CD4-positive, alpha-beta T cell treated with Interleukin-15 for 1 hour (primary cell): Measurements from ENCODE around the gene CYP26B1.
"Not testable (repeated sequence)": the region's sequence is repeated elsewhere in the genome, so short reads cannot be mapped to it uniquely, and the experiment has no call there.

Source experiments
- DNase-seq: peaks from one replicate; pipeline ENCODE4 v3.0.0-alpha.2; 2020

Gene CYP26B1

DNA sequence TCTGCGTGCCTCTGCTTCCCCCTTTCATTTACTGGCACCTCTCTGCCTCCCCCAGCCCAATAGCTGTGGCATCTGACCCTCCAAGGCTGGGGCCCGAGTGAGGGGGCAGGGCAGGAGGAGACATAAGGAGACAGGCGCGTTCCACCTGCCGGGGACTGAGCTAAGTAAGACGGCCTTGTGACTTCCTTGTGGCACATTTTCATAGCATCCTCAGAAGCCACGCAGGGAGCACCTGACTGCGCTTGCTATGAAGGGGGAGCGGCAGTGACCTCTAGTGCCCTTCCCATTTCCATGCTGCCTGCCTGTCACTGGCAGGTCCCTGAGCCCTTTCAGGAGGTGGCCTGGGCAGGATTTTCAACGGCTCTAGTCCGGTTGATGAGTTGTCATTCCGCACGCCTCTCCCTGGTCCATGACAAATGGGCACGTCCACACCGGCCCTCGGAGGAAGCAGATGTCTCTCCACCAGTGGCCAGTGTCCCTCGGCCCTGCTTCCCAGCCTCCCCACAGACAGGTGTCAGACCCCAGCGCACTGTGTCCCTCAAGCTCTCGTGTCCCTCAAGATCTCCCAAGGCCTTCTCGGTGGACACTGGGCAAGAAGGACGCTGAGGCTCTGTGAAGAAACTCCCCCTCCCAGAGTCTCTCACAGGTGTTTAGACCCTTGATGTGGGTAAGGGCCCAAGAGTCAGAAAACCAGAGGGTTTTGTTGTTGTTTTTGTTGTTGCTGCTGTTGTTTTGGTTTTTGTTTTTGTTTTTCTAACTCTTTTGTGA is 42.7 kb downstream of the CYP26B1 start:
- DNase-seq = no peak

DNA sequence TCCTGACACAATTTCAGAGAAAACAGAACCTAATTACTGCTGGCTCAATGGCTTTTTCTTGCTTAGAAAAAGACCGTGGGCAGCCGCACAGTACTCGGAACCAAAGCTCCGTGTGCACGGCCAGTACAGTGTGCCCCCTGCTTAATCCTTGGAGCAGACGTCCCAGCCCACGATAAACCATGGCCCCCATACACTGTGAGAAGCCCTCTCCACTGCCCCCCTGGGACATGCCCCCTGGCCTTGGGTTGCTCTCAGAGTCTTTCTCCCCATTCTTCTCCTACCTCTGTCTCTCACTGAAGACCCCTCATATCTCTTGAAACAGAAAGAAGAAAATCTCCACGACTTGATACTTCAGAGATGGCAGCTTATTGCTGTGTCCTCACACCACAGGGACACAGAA is 44.0 kb downstream of the CYP26B1 start:
- no peak for DNase-seq

DNA sequence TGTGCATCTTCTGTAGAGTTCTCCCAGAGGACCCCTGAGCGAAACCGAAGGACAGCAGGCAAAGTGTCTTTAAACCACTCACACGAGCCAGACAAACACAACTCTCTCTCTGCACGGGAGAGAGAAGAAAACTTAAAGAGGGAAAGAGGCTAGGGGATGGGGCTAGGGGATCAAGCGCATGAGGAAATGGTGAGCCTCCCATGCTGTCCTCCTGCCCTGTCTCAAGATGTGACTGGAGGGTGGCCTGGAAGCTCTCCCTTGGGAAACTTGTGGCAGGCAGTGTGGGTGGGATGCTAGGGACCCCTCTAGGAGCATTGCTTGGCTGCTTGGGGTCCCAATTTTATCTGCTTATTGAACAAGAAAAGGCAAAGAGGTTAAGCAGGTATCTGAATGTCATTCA is 44.5 kb downstream of the CYP26B1 start:
- DNase-seq = no peak

DNA sequence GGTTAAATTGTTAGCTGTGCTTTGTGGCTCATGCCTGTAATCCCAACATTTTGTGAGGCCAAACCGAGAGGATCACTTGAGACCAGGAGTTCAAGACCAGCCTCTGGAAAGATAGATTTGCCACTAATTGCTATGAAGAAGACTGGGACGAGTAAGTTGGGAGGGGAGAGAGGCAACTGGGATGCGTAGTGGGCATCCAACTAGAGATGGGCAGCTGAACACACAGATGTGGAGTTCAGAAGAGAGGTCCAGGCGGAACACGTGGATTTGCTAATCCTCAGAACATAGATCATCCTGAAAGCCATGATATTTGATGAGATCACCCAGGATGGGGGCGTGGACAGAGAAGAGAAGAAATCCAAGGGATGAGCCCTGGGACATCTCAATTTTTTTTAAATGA is 48.7 kb downstream of the CYP26B1 start:
- no peak for DNase-seq

DNA sequence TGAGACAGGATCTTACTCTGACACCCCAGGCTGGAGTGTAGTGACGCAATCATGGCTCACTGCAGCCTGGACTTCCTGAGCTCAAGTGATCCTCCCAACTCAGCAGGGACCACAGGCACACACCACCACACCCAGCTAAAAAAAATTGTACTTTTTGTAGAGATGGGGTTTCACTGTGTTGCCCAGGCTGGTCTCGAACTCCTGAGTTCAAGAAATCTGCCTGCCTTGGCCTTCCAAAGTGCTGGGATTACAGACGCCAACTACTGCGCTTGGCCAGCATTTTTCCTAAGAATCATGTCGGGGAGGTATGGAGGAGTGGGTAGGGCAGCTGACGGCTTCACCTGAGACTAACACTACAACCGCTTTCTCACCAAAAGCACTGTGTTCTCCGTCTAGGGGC is 50.4 kb downstream of the CYP26B1 start:
- no peak for DNase-seq

DNA sequence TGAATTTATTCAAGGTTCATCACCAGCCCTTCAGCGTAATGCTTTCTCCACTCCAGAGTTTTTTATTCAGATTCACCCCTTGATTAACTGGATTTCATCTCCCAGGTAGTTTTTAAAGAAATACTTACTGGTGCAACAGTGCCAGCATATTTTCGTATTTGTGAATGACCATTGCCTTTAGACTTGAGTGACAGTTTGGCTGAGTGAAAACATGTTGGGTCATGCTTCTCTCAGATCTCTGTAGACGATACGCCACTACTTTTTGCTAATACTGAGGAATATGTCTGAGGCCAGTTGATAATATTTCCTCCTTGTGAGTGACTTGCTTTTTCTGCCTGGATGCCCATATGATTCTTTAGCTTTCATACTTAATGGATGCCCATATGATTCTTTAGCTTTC is 51.5 kb downstream of the CYP26B1 start:
- DNase-seq = no peak

DNA sequence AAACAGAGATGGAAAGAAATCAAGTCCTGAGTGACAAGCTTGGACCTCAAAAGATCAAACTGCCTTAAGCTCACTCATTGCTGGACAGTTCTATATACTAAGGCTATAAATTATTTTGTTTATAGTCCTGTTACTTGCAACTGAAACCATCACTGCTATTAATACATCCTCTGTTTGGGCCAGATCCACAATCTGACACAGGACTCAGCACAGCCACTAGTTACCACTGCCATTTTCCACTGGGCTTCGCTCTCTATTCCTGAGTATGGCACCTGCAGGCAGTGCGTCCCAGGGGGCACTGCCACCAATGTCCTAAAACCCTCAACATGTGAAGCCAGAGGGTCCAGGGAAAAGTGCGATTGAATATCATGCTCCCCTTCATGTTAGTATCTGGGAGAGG is 52.3 kb downstream of the CYP26B1 start:
- no peak for DNase-seq

DNA sequence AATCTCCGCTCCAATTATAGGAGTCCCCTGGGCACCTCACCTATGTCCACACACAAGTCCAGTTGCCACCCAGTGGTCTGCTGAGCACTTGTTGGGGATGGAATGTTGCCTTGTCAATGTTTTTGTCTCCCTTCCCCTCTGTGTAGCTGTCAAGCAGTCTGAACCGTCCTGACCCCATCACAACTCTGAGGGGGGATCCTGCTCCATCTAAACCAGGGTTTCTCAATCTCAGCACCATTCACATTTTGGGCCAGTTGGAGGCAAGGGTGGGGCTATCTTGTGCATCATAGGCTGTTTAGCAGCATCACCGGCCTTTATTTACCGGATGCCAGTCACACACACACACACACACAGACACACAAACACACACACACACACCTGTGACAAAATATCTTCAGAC is 53.0 kb downstream of the CYP26B1 start:
- no peak for DNase-seq

DNA sequence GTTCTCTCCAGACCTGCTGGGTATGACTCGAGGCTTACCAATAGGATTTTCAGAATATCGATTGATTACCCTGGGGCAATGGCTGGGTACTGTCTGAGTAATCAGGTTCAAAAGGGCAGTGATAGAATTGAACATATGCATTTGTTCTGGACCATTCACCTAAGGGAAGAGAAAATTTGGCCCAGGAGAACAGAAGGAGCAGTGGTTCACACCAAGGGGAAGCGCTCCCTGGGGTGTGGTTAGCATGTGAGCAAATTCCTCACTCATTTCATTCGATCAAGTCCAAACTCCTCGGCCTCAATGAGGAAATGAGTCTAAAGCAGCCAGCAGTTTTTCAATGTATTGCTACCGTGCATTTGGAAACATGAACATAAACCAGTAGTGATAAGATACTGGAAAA is 55.6 kb downstream of the CYP26B1 start:
- DNase-seq = no peak

DNA sequence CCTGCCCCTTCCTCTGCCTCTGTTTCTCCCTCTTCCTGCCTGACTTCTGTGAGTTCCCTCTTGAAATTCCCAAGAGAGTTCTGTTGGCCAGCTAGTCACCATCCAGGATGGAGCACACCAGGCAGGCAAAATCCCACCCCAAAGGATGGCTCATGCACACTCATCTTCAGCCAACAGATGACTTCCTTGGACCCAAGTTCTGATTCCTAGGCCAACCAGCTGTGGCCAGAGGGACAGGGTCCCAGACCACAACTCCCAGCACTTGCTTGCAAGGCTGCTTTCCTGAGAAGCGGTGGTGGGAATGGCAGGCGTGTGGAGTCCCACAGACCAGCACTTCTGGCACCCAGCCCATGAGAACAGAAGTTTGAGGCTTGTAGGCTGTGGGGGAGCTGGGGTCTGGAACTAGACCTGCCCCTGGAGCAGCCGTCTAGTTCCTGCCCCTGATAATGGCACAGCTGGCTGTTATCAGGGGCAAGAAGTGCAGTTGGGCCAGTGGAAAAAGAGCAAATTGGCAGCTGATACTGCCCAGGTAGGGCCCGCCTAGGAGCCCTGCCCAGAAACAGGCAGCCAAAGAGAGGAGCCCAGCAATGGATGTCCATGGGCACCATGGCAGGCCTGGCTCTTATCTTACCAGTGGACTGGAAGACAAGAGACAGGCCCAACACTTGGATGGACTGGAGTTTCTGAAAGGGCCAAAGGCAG is 56.7 kb downstream of the CYP26B1 start:
- no peak for DNase-seq

DNA sequence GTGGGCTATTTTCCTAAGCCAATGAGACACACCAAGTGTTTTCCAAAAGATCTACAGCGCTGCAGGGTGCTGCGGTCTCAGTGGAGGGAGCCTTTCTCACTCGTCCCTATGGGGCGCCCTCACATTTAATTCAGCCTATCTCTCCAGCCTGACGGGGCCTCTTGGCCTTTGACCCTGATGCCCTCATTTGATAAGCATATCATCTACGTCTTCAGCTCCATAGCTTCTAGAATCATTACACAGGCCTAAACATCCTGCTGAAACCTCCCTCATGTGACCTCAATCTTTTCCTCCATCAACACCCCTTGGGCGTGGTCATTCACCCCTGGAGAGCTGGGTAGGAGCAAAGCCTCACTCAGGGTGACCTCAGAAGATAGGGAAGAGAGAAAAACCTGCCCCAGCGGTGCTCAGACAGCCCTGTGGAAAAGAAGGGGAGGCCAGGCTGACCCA is 57.4 kb downstream of the CYP26B1 start:
- DNase-seq = no peak

DNA sequence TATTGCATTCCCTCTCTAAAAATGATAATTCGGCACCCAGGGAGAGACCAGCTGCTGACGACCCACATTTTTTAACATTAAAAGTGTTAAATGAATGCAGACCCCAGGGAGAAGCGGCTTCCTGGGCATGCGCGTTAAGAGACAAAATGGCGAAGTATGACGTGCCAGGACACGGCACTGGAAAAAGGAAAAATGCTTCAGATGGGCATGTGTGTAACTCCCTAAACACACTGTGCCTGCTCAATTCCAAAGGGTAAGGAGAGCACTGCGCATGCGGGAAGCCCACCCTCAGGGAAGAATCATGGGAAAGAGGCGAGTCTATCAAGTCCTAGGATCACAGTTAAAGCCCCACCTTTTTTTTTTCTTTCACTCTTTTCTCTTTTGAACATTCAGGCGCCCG is 58.1 kb downstream of the CYP26B1 start:
- DNase-seq = no peak

DNA sequence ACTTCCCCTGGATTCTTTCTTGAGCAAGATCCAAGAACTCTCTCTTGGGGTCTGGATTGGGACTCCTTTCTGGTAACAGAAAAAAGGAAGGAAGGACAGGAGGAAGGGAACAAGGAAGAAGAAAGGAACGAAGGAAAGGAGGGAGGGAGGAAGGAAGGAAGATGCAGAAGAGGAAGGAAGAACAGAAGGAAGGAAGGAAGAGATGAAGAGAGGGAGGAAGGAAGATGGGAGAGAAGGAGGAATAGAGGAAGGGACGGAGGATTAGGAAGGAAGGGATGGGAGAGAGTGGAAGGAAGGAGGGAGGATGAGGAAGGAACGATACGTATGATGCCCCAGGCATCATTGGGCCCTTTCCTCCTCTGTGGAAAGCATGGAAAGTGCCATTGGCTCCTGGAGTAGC is 58.6 kb downstream of the CYP26B1 start:
- no peak for DNase-seq

DNA sequence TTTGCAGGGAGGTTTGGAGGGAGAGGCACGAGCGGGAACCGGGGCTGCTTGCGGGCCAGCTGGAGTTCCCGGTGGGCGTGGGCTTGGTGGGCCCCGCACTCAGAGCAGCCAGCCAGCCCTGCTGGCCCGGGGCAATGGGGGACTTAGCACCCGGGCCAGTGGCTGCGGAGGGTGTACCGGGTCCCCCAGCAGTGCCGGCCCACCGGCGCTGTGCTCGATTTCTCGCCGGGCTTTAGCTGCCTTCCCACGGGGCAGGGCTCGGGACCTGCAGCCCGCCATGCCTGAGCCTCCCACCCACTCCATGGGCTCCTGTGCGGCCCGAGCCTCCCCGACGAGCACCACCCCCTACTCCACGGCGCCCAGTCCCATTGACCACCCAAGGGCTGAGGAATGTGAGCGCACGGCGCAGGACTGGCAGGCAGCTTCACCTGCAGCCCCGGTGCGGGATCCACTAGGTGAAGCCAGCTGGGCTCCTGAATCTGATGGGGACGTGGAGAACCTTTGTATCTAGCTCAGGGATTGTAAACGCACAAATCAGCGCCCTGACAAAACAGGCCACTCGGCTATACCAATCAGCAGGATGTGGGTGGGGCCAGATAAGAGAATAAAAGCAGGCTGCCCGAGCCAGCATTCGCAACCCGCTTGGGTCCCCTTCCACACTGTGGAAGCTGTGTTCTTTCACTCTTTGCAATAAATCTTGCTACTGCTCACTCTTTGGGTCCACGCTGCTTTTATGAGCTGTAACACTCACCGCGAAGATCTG is 60.6 kb downstream of the CYP26B1 start:
- not testable (repeated sequence) for DNase-seq

DNA sequence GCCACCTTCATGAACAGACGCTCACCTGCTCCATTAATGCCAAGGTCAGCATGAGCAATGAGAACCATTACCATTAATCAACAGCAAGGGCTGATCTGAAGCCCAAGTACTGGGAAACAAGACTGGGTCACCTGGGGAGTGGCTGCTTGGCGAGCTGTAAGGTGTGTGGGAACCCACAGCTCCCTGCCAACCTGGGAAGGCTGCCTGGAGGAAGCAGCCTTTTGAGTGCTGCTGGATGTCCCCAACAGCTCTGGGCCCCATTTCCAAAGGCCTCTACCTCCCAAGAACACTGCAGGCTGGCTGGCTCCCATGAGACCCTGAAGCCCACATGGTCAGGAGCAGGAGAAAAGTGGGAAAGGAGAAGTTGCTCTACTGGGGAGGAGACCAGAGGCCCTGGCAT is 62.1 kb downstream of the CYP26B1 start:
- DNase-seq = no peak

DNA sequence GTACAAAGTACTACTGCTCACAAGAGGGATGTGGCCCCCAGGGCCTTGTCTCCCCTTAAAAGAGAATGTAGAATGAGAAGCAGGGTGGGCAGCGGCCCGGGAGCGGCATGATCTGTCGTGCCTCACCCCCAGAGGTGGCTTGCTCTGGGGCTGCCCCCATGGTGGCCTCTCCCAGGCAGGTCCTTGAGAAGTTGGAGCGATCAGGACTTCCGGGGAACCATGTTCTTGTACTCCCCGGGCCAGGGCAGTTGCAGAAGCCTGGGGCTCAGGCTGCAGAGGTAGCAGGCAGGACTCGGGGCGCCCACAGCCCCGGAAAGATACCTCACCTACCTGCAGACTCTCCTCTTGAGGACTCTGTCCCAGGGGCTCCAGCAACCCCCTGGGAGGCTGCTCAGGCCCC is 62.6 kb downstream of the CYP26B1 start:
- no peak for DNase-seq

DNA sequence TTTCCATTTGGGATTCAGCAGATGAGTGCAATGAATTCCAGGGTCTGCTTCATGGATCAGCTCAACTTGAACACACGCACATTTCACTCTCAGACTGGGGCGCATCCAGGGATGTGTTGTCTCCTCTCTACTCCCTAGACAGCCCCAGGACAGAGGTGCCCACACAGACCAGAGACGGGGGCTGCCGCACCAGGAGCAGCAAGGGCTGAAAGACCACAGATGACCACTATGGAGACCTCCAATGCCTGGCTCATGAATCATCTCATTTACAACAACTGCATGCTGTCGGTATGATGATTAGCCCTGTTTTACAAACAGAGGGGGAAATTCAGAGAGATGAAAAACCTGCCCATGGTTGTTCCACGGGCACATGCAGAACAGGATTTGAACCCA is 63.1 kb downstream of the CYP26B1 start:
- no peak for DNase-seq

DNA sequence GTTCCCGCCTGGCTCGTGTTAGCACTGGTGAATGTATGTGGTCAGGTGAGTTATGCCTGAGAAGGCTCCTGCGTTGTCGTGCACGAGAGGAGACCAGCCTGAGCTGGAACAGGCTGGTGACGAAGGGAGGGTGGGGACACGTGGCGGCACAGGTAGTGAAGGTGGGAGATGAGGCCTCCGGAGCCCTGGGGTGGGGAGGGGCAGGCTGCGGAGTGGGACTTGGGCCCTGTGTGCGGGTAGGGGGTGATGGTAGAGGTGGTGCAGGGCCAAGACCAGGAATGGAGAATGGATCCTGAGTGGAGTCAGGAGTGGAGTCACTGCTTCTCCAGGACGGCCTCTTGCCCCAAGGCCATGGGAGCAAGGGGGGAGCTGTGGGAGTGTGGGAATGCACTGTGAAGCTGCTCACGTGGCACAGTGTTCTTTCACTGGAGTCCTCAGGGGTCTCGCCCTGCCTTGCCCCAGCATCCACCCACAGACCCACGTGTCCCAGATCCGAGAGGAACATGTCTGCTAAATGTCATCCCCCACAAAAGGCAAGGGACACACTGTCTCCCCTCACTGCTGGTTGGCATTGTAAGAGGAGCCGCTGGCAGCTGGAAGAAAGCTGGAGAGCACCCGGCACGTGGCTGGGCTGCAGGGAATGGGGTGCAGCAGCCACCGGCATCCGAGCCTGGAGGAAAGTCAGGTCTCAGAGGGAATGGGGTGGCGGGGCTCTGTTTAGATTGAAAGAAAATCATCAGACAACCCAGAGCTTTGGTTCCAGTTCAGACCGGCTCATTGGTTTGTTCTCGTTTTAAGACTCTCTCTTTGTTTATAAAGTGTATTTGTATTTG is 63.7 kb downstream of the CYP26B1 start:
- DNase-seq = no peak

DNA sequence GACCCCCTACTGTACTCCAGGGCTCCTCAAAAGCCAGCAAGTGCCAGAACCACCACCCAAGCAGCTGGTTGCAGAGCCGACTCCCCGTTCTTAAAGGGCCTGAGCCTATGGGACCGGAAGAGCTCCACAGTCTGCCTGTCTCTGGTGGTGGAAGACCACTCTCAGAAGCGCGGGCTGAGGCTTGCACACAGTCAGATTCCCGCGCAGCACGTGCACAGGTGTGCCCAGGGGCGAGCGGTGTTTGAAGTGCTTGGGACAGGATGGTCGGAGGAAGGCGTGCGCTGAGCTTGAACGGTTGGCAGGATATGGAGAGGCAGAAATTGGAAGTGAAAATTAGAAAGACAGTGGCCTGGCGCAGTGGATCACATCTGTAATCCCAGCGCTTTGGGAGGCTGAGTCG is 64.8 kb downstream of the CYP26B1 start:
- DNase-seq = no peak

DNA sequence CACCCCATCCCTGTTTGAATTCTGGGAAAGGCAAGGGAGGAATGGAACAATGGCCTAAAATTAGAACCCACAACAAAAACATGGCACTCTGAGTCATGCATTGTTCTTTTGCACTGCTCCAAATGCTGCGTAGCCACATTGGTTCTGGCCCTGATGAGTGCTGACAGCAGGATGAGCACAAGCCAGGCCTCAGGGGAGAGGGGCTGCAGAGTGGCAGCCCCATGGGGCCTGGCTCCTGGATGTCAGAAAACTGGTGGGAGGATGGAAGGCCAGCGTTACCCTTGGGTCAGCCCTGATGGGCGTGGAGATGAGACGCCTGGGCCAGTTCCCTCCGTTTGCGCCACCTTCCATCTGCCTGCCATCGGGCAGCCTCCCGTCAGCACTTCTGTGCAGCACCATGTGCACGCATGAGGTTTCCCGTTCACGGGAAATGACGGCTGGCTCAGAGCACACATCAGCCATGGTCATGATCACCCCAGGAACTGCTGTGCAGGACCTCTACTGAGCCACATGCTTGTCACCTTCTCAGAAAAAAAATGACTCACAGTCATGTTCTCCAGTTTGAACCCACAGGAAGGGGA is 65.6 kb downstream of the CYP26B1 start:
- DNase-seq = no peak

DNA sequence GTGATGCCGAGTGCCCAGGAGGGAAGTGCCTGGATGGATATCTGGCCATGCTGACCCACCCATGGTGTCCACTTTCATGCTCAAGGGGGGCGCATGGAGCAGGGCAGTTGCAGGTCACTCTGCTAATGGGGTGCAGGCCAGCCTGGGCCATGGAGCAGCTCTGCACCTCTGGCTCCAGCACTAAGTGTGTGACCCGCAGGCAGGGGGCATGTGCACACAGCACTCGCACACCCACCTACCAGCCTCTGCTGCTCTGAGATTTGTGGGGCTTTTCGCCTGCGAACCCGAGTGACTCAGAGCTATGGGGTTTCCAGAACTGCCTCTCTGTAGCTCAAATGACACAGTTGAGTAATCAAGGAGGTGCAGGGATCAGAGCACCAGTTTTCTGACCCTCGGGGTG is 66.2 kb downstream of the CYP26B1 start:
- no peak for DNase-seq

DNA sequence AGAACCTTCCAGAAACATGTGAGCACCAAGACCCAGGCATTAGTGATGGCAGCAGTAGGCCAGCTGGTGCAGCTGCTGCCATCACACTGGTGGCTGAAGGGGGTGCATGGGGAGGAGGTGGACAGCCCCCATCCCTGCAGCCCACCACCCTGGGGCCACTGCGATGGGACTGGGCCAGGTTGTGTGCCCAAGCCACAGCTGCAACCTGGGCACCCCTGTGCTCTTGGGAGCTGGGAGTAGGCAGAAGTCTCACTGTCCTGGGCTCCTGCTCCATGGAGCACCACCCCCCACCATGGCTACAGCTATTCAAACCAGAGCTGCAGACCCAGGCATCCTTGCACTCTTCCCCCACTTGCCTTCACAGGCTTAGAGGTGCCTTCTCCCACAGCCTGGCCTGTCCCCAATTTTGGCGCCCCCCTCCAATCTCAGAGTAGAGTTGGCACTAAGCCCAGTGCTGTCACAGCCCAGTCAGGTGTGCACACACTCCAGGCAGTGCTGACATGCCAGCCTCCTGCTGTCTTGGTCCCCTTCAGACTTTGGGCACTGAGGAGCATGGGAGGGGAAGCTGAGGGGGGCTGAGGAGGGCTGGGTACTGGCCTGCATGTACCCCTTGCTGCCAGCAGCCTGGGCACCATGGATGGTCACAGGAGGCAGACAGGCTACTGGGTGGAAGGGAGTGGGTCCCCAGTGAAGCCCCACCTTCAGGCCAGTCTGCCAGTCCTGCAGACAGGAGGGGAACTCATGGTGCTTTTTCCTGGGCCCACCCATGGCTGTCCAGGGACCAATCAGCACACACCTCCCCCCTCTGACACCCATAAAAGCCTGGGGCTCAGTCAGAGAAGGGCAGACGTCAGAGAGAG is 67.1 kb downstream of the CYP26B1 start:
- no peak for DNase-seq
